ENCODE data around the gene CHRNE. TPM values are rescaled to one million over a fixed set of nuclear protein-coding genes. Genes with fewer than 3 reads are reported as not detected.

The CHRNE gene
- total and polyA plus RNA-seq, 2 of the 4 experiments (the other 2 are of a cell fraction), result under 0.01 to 0.21 TPM

DNA sequence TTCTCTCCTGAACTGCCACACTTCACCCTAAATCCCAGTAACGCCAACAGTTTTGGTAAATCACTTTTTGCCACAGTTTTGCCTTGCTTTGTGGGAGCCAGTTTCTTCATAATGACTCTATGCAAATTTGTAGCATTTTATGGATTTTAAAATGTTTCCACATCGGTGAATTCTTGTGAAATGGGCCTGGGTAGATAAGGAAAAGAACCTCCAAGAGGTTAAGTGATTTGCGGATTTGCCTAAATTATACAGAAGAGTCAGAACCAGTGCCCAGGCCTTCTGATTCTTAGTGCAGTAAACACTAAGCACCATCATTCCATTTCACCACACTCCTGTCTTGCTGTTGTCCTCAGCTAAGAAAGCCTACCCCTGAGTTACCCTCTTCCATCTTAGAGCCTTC, 51.8 kb downstream of the CHRNE start:
- no peak overlapping the region for H4K8ac ChIP-seq (ENCODE audit: low read depth in 2 of 2, low read length in 2 of 2)
- no peak overlapping the region for H2BK5ac ChIP-seq (ENCODE audit: low read depth, low read length, poor library complexity, severe bottlenecking)
- CTCF ChIA-PET, result no interaction called here
- no peak overlapping the region for H2AK9ac ChIP-seq (replicated peaks; ENCODE audit: low read depth, low read length, poor library complexity)
- no peak overlapping the region for H3K56ac ChIP-seq (ENCODE audit: extremely low read depth, insufficient read depth, low read length)
- no peaks in the 10 kb centered on the region for H3K36me3 ChIP-seq (ENCODE audit: control insufficient read depth, insufficient read depth, low read length)
- H2AK5ac ChIP-seq (ENCODE audit: low read depth, low read length), result no peak overlapping the region
- no TSS peak for BruUV-seq (replicated peaks)
- no peak overlapping the region for H4K91ac ChIP-seq (ENCODE audit: insufficient read depth, low read depth, low read length)
- no peak overlapping the region for H3K27ac ChIP-seq (ENCODE audit: insufficient read depth, low read length)
- peaks cover 65% of the 10 kb centered on the region for H4K20me1 ChIP-seq (ENCODE audit: insufficient read depth, low read length)
- no peak overlapping the region for H3K9ac ChIP-seq (ENCODE audit: low read depth, low read length)
- no peak for DNase-seq
- H2BK120ac ChIP-seq (ENCODE audit: low read depth, low read length), result no peak overlapping the region
- H2BK20ac ChIP-seq (ENCODE audit: low read depth, low read length), result no peak overlapping the region
- intact Hi-C loops (cut with micrococcal nuclease), result no loop called here
- no peak overlapping the region for H2AFZ ChIP-seq (replicated peaks; ENCODE audit: low read length, poor library complexity)
- no peak overlapping the region for H3K4me3 ChIP-seq (ENCODE audit: insufficient read depth, low read depth, low read length)
- H3K18ac ChIP-seq (ENCODE audit: low read depth, low read length), result no peak overlapping the region
- no peak overlapping the region for H3K14ac ChIP-seq (replicated peaks; ENCODE audit: low read depth, low read length)
- peaks cover 44 to 77% of the 10 kb centered on the region in 2 experiments for H3K79me1 ChIP-seq (ENCODE audit: low read depth in 1 of 2, low read length in 2 of 2)
- WGBS, 2 experiments (ENCODE audit: extremely low coverage in 2 of 2, insufficient read length in 1 of 2), result no CpG with 5 or more reads among the region's 3 CpGs
- in situ Hi-C loops (cut with MboI; ENCODE audit: low sequenced_read_pairs), result no loop called here
- no peak overlapping the region for H3K4ac ChIP-seq (ENCODE audit: low read depth, low read length)
- TF ChIP-seq, protein P1, sequence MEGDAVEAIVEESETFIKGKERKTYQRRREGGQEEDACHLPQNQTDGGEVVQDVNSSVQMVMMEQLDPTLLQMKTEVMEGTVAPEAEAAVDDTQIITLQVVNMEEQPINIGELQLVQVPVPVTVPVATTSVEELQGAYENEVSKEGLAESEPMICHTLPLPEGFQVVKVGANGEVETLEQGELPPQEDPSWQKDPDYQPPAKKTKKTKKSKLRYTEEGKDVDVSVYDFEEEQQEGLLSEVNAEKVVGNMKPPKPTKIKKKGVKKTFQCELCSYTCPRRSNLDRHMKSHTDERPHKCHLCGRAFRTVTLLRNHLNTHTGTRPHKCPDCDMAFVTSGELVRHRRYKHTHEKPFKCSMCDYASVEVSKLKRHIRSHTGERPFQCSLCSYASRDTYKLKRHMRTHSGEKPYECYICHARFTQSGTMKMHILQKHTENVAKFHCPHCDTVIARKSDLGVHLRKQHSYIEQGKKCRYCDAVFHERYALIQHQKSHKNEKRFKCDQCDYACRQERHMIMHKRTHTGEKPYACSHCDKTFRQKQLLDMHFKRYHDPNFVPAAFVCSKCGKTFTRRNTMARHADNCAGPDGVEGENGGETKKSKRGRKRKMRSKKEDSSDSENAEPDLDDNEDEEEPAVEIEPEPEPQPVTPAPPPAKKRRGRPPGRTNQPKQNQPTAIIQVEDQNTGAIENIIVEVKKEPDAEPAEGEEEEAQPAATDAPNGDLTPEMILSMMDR (conservative IDR thresholded peaks at IDR 0.05; ENCODE audit: low read depth, low read length), result no peak
- TF ChIP-seq, protein P2, sequence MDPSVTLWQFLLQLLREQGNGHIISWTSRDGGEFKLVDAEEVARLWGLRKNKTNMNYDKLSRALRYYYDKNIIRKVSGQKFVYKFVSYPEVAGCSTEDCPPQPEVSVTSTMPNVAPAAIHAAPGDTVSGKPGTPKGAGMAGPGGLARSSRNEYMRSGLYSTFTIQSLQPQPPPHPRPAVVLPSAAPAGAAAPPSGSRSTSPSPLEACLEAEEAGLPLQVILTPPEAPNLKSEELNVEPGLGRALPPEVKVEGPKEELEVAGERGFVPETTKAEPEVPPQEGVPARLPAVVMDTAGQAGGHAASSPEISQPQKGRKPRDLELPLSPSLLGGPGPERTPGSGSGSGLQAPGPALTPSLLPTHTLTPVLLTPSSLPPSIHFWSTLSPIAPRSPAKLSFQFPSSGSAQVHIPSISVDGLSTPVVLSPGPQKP (IDR thresholded peaks at IDR 0.05; ENCODE audit: borderline replicate concordance, low read depth, low read length), result no peak
- TF ChIP-seq MAZ (IDR thresholded peaks at IDR 0.05; ENCODE audit: borderline replicate concordance, low read depth, low read length) (no peak), MAFK (IDR thresholded peaks at IDR 0.05; ENCODE audit: low read depth, low read length) (no peak), POLR2A (IDR thresholded peaks at IDR 0.05; ENCODE audit: low read depth, low read length) (no peak), CEBPB (IDR thresholded peaks at IDR 0.05; ENCODE audit: low read depth, low read length) (no peak), FOS (IDR thresholded peaks at IDR 0.05; ENCODE audit: low read depth, low read length) (no peak)
- POLR2A ChIA-PET (ENCODE audit: unreplicated experiment), result no interaction called here
- dilution Hi-C loops (cut with HindIII; ENCODE audit: low sequenced_read_pairs, unreplicated experiment), result no loop called here
- no peaks in the 10 kb centered on the region for H3K9me3 ChIP-seq (ENCODE audit: control insufficient read depth, insufficient read depth, low read length)
- H3K23ac ChIP-seq (ENCODE audit: low read depth, low read length), result no peak overlapping the region
- peaks cover 17% of the 10 kb centered on the region for H3K4me1 ChIP-seq (ENCODE audit: control insufficient read depth, insufficient read depth, low read length)
- no peaks in the 10 kb centered on the region for H3K27me3 ChIP-seq (ENCODE audit: control insufficient read depth, insufficient read depth, low read length)
- no peak overlapping the region for H4K5ac ChIP-seq (ENCODE audit: low read depth, low read length)
- H3K9me1 ChIP-seq (ENCODE audit: insufficient read depth, low read length), result peaks cover 17% of the 10 kb centered on the region
- no peak overlapping the region for H3K4me2 ChIP-seq (ENCODE audit: low read depth, low read length)
- H2BK15ac ChIP-seq (ENCODE audit: low read depth, low read length), result no peak overlapping the region
- no peak for ATAC-seq (ENCODE audit: low read depth)
